H1 (cell line): ENCODE data around the gene ANKRD2. TPM values are rescaled to one million over a fixed set of nuclear protein-coding genes. Genes with fewer than 3 reads are reported as not detected.

Experiments used
- CTCF ChIA-PET: fragments of 300-600 bp; sonication (Branson Sonifier 250); formaldehyde crosslinking; loops from one replicate; lab custom pipeline; 2021; ENCODE audit not compliant: partially characterized antibody; lab: Charles Lee
- POLR2A ChIA-PET: fragments of 300-600 bp; sonication (Branson Sonifier 250); formaldehyde crosslinking; loops from one replicate; lab custom pipeline; 2021; ENCODE audit warnings: inconsistent platforms; ENCODE audit not compliant: partially characterized antibody; lab: Charles Lee
- DNase-seq, 2 experiments: peaks; one replicate each; pipeline versions ENCODE4 v3.0.0 to v3.0.0-alpha.2; 2010 to 2022; ENCODE audit warnings: low spot score in 2 of 2, low read depth in 1 of 2, mixed read lengths in 1 of 2
- FAIRE-seq: peaks from 2 replicates; lab custom pipeline; 2011; peaks lifted over from hg19 to GRCh38; lab: Jason Lieb, UNC
- H2AFZ ChIP-seq: 2 replicates; pipeline ENCODE4 v1.8.1; 2012; ENCODE audit warnings: low read length, inconsistent platforms
- H2AK5ac ChIP-seq: 2 replicates; pipeline ENCODE4 v1.6.1; 2013; ENCODE audit warnings: low read depth, low read length
- H2BK120ac ChIP-seq: replicated peaks from 2 replicates; pipeline ENCODE3; 2013; ENCODE audit warnings: low read depth, low read length, inconsistent platforms
- H2BK12ac ChIP-seq: 2 replicates; pipeline ENCODE4 v1.6.1; 2013; ENCODE audit warnings: low read depth, low read length
- H2BK15ac ChIP-seq: 2 replicates; pipeline ENCODE4 v1.6.1; 2013; ENCODE audit warnings: low read length
- H2BK20ac ChIP-seq: 2 replicates; pipeline ENCODE4 v1.6.1; 2013; ENCODE audit warnings: low read length
- H2BK5ac ChIP-seq: 2 replicates; pipeline ENCODE4 v1.6.1; 2013; ENCODE audit warnings: low read depth, low read length
- H3K14ac ChIP-seq: 2 replicates; pipeline ENCODE4 v1.6.1; 2013; ENCODE audit warnings: inconsistent platforms; ENCODE audit not compliant: insufficient read length
- H3K18ac ChIP-seq: 2 replicates; pipeline ENCODE4 v1.6.1; 2013; ENCODE audit warnings: low read length; ENCODE audit errors: extremely low read depth
- H3K23ac ChIP-seq: 2 replicates; pipeline ENCODE4 v1.6.1; 2013; ENCODE audit warnings: inconsistent platforms; ENCODE audit not compliant: insufficient read length
- H3K23me2 ChIP-seq: 2 replicates; pipeline ENCODE4 v1.6.1; 2013; ENCODE audit warnings: low read depth, low read length
- H3K27ac ChIP-seq: 2 replicates; pipeline ENCODE4 v1.6.1; 2011; ENCODE audit warnings: low read depth, low read length, inconsistent platforms
- H3K27me3 ChIP-seq, 4 experiments: replicated peaks in 1 of 4; 1 replicate in 1 of 4; 2 replicates in 3 of 4; pipeline versions ENCODE4 v1.6.1 to v1.8.1; 2011 to 2013; ENCODE audit warnings: low read length in 3 of 4, mild to moderate bottlenecking in 3 of 4, inconsistent platforms in 2 of 4, mixed read lengths in 2 of 4, moderate library complexity in 1 of 4; ENCODE audit not compliant: control insufficient read depth in 3 of 4, insufficient read depth in 3 of 4; ENCODE audit errors: extremely low read depth in 1 of 4
- H3K36me3 ChIP-seq, 4 experiments: 2 replicates each; pipeline versions ENCODE4 v1.6.1 to v1.8.1; 2011 to 2013; ENCODE audit warnings: mild to moderate bottlenecking in 4 of 4, low read length in 3 of 4, moderate library complexity in 2 of 4, control low read depth in 1 of 4, inconsistent platforms in 1 of 4; ENCODE audit not compliant: insufficient read depth in 4 of 4, control insufficient read depth in 2 of 4
- H3K4ac ChIP-seq: replicated peaks from 2 replicates; pipeline ENCODE3; 2013; ENCODE audit warnings: low read length, low read depth, mixed read lengths, inconsistent platforms; ENCODE audit not compliant: insufficient read length
- H3K4me1 ChIP-seq, 4 experiments: replicated peaks in 1 of 4; 1 replicate in 1 of 4; 2 replicates in 3 of 4; pipeline versions ENCODE4 v1.6.1 to v1.8.1; 2011 to 2013; ENCODE audit warnings: low read length in 3 of 4, inconsistent platforms in 2 of 4, mixed read lengths in 1 of 4; ENCODE audit not compliant: insufficient read depth in 4 of 4, control insufficient read depth in 3 of 4
- H3K4me2 ChIP-seq, 2 experiments: 2 replicates each; pipeline versions ENCODE4 v1.6.1 to v1.8.1; 2011 to 2013; ENCODE audit warnings: low read depth in 2 of 2, low read length in 2 of 2, control low read depth in 1 of 2, inconsistent platforms in 1 of 2, mild to moderate bottlenecking in 1 of 2; ENCODE audit not compliant: insufficient read depth in 1 of 2
- H3K4me3 ChIP-seq, 4 experiments: fragments of 200-600, 300-600 bp in 1 of 4; sonication (generic), shearing (Covaris generic), sonication (Bioruptor Twin) in 1 of 4; 2 replicates each; pipeline versions ENCODE4 v1.5.1 to v1.8.1; 2011 to 2016; ENCODE audit warnings: low read length in 4 of 4, low read depth in 3 of 4, control low read depth in 2 of 4, inconsistent platforms in 2 of 4, mild to moderate bottlenecking in 2 of 4, mixed read lengths in 1 of 4, moderate library complexity in 1 of 4; ENCODE audit not compliant: insufficient read depth in 2 of 4; ENCODE audit errors: extremely low read depth in 1 of 4
- H3K56ac ChIP-seq: replicated peaks from 2 replicates; pipeline ENCODE3; 2013; ENCODE audit warnings: low read depth, mild to moderate bottlenecking, mixed read lengths, low read length, inconsistent platforms; ENCODE audit not compliant: insufficient read length
- H3K79me1 ChIP-seq: 2 replicates; pipeline ENCODE4 v1.6.1; 2013; ENCODE audit warnings: low read depth, low read length, control low read depth
- H3K79me2 ChIP-seq, 2 experiments: 2 replicates each; pipeline versions ENCODE4 v1.6.1 to v1.8.1; 2012 to 2013; ENCODE audit warnings: low read length in 2 of 2, mild to moderate bottlenecking in 2 of 2, inconsistent platforms in 1 of 2; ENCODE audit not compliant: insufficient read depth in 2 of 2, control insufficient read depth in 1 of 2
- H3K9ac ChIP-seq, 4 experiments: replicated peaks in 1 of 4; 1 replicate in 1 of 4; 2 replicates in 3 of 4; pipeline versions ENCODE4 v1.6.1 to v1.8.1; 2011 to 2013; ENCODE audit warnings: low read depth in 3 of 4, low read length in 3 of 4, control low read depth in 2 of 4, mild to moderate bottlenecking in 2 of 4, moderate library complexity in 2 of 4, inconsistent platforms in 1 of 4; ENCODE audit errors: extremely low read depth in 1 of 4
- H3K9me3 ChIP-seq, 2 experiments: 2 replicates each; pipeline versions ENCODE4 v1.6.1 to v1.8.1; 2012 to 2013; ENCODE audit warnings: mild to moderate bottlenecking in 2 of 2, moderate library complexity in 2 of 2, control low read depth in 1 of 2, inconsistent platforms in 1 of 2, low read depth in 1 of 2, low read length in 1 of 2, mixed read lengths in 1 of 2; ENCODE audit not compliant: insufficient read depth in 2 of 2
- H4K20me1 ChIP-seq, 2 experiments: replicated peaks in 1 of 2; 2 replicates each; pipeline versions ENCODE3 to v1.8.1; 2011 to 2013; ENCODE audit warnings: inconsistent platforms in 2 of 2, low read length in 2 of 2, mild to moderate bottlenecking in 1 of 2; ENCODE audit not compliant: insufficient read depth in 2 of 2, control insufficient read depth in 1 of 2
- H4K5ac ChIP-seq: 2 replicates; pipeline ENCODE4 v1.6.1; 2013; ENCODE audit warnings: low read length, low read depth, mixed read lengths, inconsistent platforms; ENCODE audit not compliant: insufficient read length
- H4K8ac ChIP-seq: 2 replicates; pipeline ENCODE4 v1.8.0; 2013; ENCODE audit warnings: mild to moderate bottlenecking, moderate library complexity, low read length, inconsistent platforms; ENCODE audit not compliant: insufficient read depth; ENCODE audit errors: extremely low read depth
- H4K91ac ChIP-seq: replicated peaks from 2 replicates; pipeline ENCODE3; 2013; ENCODE audit warnings: low read length, mixed read lengths, inconsistent platforms; ENCODE audit not compliant: insufficient read length
- ATF2 ChIP-seq: IDR thresholded peaks from 2 replicates; pipeline ENCODE4 v1.6.1; 2012; ENCODE audit warnings: low read length, inconsistent platforms
- BRCA1 ChIP-seq: IDR thresholded peaks from 2 replicates; pipeline ENCODE4 v1.6.1; 2012; ENCODE audit warnings: low read depth, low read length, improper control_type of control experiment
- CBX5 ChIP-seq: fragments of 300-800, 300-1000 bp; sonication (generic); IDR thresholded peaks from 2 replicates; pipeline ENCODE4 v1.7.1; 2016; ENCODE audit warnings: antibody characterized with exemption, low read length, low read depth
- CBX8 ChIP-seq: fragments of 300-800, 300-1000 bp; sonication (generic); IDR thresholded peaks from 2 replicates; pipeline ENCODE4 v1.7.1; 2016; ENCODE audit warnings: low read depth, low read length, borderline replicate concordance
- CHD2 ChIP-seq: IDR thresholded peaks from 2 replicates; pipeline ENCODE4 v1.6.1; 2012; ENCODE audit warnings: low read length, improper control_type of control experiment
- E2F6 ChIP-seq: IDR thresholded peaks from 2 replicates; pipeline ENCODE4 v1.6.1; 2012; ENCODE audit warnings: inconsistent platforms
- JUND ChIP-seq: IDR thresholded peaks from 2 replicates; pipeline ENCODE4 v1.6.1; 2011; ENCODE audit warnings: mild to moderate bottlenecking, improper control_type of control experiment, low read length
- NANOG ChIP-seq: IDR thresholded peaks from 2 replicates; pipeline ENCODE4 v1.6.1; 2011; ENCODE audit warnings: low read length, low read depth, mild to moderate bottlenecking, inconsistent platforms; ENCODE audit not compliant: insufficient read depth, poor library complexity, severe bottlenecking
- SUZ12 ChIP-seq: fragments of 200-600 bp; sonication (generic); IDR thresholded peaks from 2 replicates; pipeline ENCODE4 v1.6.1; 2012; ENCODE audit warnings: mild to moderate bottlenecking, inconsistent platforms, low read length, moderate library complexity, mixed read lengths
- TAF7 ChIP-seq: optimal IDR thresholded peaks from 2 replicates; pipeline ENCODE3; 2011; ENCODE audit warnings: low read depth, mild to moderate bottlenecking, inconsistent platforms, low read length, moderate library complexity, borderline replicate concordance
- whole genome bisulfite sequencing, 2 experiments: shearing (Covaris generic) in 1 of 2; methylation state at CpG; one replicate each; pipeline versions ENCODE4 v1.1.6 to v1.1.7; 2013 to 2015; ENCODE audit warnings: low lambda C conversion rate in 2 of 2, mixed read lengths in 2 of 2, inconsistent platforms in 1 of 2, low coverage in 1 of 2, missing lambda C conversion rate in 1 of 2; ENCODE audit not compliant: insufficient replicate concordance in 2 of 2, insufficient coverage in 1 of 2, insufficient read length in 1 of 2; ENCODE audit errors: extremely low coverage in 1 of 2, missing lambda C conversion rate in 1 of 2; 5-methylcytosine and 5-hydroxymethylcytosine counted together
- polyA plus RNA-seq, 7 experiments: library from polyadenylated mRNA; depleted of rRNA in 3 of 7; stranded (reverse) in 5 of 7; unstranded in 2 of 7; fragments of >200 nt in 5 of 7; fragments of 200-250 nt in 2 of 7; gene quantifications; 1 replicate in 5 of 7; 2 replicates in 1 of 7; 4 replicates in 1 of 7; pipeline versions ENCODE4 v1.2.1 to v1.2.3, GENCODE V29; 2011 to 2013; ENCODE audit warnings: missing spikeins in 2 of 7, mixed read lengths in 2 of 7
- total RNA-seq: library from RNA; stranded (reverse); fragmentation: NEBNext Ultra II Directional; extraction: Animal tissue kit (Norgen Biotek cat#: 25700); gene quantifications from 2 replicates; pipeline ENCODE4 v1.2.1, GENCODE V29; 2021

Gene ANKRD2
- total and polyA plus RNA-seq, 2 of the 8 experiments (the other 6 are each of a cell fraction or from before 2014, with no cell fraction given), result not detected

GRCh38 chr10:97618285-97618684 lies 45.7 kb downstream of the ANKRD2 start:
- Histone ChIP-seq H3K79me2 (no peaks in the 10 kb centered on the region), H3K14ac (no peak overlapping the region), H3K56ac (no peak overlapping the region), H3K27me3 (no peaks in the 10 kb centered on the region), H2AFZ (no peak overlapping the region), H4K20me1 (peaks cover 0 to 4% of the 10 kb centered on the region in 2 experiments), H3K4ac (no peak overlapping the region), H3K4me2 (no peak overlapping the region), H4K5ac (no peak overlapping the region), H3K4me1 (no peaks in the 10 kb centered on the region), H3K23me2 (no peaks in the 10 kb centered on the region), H2BK5ac (no peak overlapping the region), H3K18ac (no peak overlapping the region), H2AK5ac (no peak overlapping the region), H3K9me3 (no peaks in the 10 kb centered on the region), H4K91ac (no peak overlapping the region), H2BK12ac (no peak overlapping the region), H3K23ac (no peak overlapping the region), H3K9ac (no peak overlapping the region), H2BK20ac (no peak overlapping the region), H3K79me1 (no peaks in the 10 kb centered on the region), H3K36me3 (peaks cover 0 to 3% (median 2%) of the 10 kb centered on the region in 4 experiments; a peak in 1 of 8 replicates), H2BK15ac (no peak overlapping the region), H4K8ac (no peak overlapping the region), H2BK120ac (no peak overlapping the region), H3K27ac (no peak overlapping the region), H3K4me3 (no peak overlapping the region)
- no peak for DNase-seq
- TF ChIP-seq ATF2 (no peak), BRCA1 (no peak), CBX8 (no peak), TAF7 (no peak), E2F6 (no peak), SUZ12 (no peak), CHD2 (no peak), JUND (no peak), CBX5 (no peak), NANOG (no peak)
- POLR2A ChIA-PET, result interaction anchor here (1.6 kb wide), 1 partner anchor 9 kb away, joined by 5 read pairs; no protein-coding TSS in a partner anchor
- no peak for FAIRE-seq
- CTCF ChIA-PET, result interaction anchor here (0.6 to 12.2 kb wide), 3 partner anchors 31 to 1610 kb away, joined by 3 to 152 read pairs (median 3); partner anchors contain the start of gene ANKRD2
- WGBS, 2 experiments, result 94% methylated on average over 1 of the region's 4 CpGs; no CpG with 5 or more reads in 1 of the 2 experiments
